ENCODE data around the gene RNFT2. TPM values are rescaled to one million over a fixed set of nuclear protein-coding genes. Genes with fewer than 3 reads are reported as not detected.

Gene RNFT2
- total RNA-seq, 2 donors from 2014 or later = 0.32 to 4.7 TPM

Small RNAs within 50 kb of the gene (small RNA-seq; reads per million reads assigned to genes)
- gene RNU6-558P = 0 reads per million in 2 donors

Other genes starting within 250 kb of the RNFT2 start
- gene MAP1LC3B2, start 178.9 kb upstream of the RNFT2 start, total RNA-seq = 1 to 10 TPM in 1 of 2 donors, not detected in 1; 1.6 TPM
- gene SPRING1, start 246 bp upstream of the RNFT2 start, total RNA-seq = 10 to 100 TPM; 12.9 to 21.0 TPM
- gene HRK, start 143.1 kb downstream of the RNFT2 start, total RNA-seq = 1 to 10 TPM in 1 of 2 donors, not detected in 1; 4.9 TPM
- 10 to 100 TPM; 20.8 to 26.7 TPM for gene FBXW8, start 172.6 kb downstream of the RNFT2 start, total RNA-seq